Measurements from ENCODE around the gene CRYBG3.

CRYBG3 gene

GRCh38 chr3:97950360-97950759 is 128.5 kb downstream of the CRYBG3 start:
- H3K9me3 ChIP-seq (ENCODE audit: control insufficient read depth, low read length), result no peaks in the 10 kb centered on the region
- no peak overlapping the region for H3K14ac ChIP-seq (ENCODE audit: low read length in 2 of 2)
- H2BK120ac ChIP-seq (ENCODE audit: low read depth, low read length), result no peak overlapping the region
- H3K4me1 ChIP-seq (ENCODE audit: control insufficient read depth, insufficient read depth, low read depth, low read length), result no peaks in the 10 kb centered on the region
- H3K18ac ChIP-seq (ENCODE audit: low read depth in 1 of 2, low read length in 2 of 2), result no peak overlapping the region
- no peak overlapping the region for H2BK15ac ChIP-seq (ENCODE audit: low read depth, poor library complexity, severe bottlenecking)
- no peak overlapping the region for H3K9ac ChIP-seq (ENCODE audit: low read length)
- H2AK5ac ChIP-seq (ENCODE audit: low read length, severe bottlenecking), result no peak overlapping the region
- H3K36me3 ChIP-seq (ENCODE audit: control insufficient read depth in 1 of 2, insufficient read depth in 2 of 2, low read depth in 1 of 2, low read length in 2 of 2), result peaks cover 9 to 85% of the 10 kb centered on the region in 2 experiments
- no peak overlapping the region for H2AFZ ChIP-seq (ENCODE audit: low read depth, low read length)
- WGBS, result 91% methylated on average over 3 of the region's 3 CpGs
- no peak overlapping the region for H3K4ac ChIP-seq (ENCODE audit: low read depth in 1 of 2, low read length in 2 of 2)
- no peak overlapping the region for H3K27ac ChIP-seq (ENCODE audit: low read length, poor library complexity, severe bottlenecking)
- H3K79me1 ChIP-seq (replicated peaks; ENCODE audit: low read length, poor library complexity, severe bottlenecking), result no peaks in the 10 kb centered on the region
- no peak overlapping the region for H4K91ac ChIP-seq (ENCODE audit: low read length)
- no peak for DNase-seq
- H3K23ac ChIP-seq (ENCODE audit: low read length in 2 of 2), result no peak overlapping the region
- no peak overlapping the region for H2BK5ac ChIP-seq (ENCODE audit: low read depth, low read length, poor library complexity, severe bottlenecking)
- no peak overlapping the region for H3K4me3 ChIP-seq (ENCODE audit: insufficient read depth in 1 of 2, low read depth in 1 of 2, low read length in 2 of 2)
- H2BK12ac ChIP-seq (ENCODE audit: low read length in 2 of 2), result no peak overlapping the region
- no peak overlapping the region for H4K8ac ChIP-seq (ENCODE audit: low read length)
- no peaks in the 10 kb centered on the region for H3K27me3 ChIP-seq (ENCODE audit: control insufficient read depth in 1 of 2, insufficient read depth in 1 of 2, low read length in 2 of 2)
- H3K4me2 ChIP-seq (ENCODE audit: low read length, poor library complexity, severe bottlenecking), result no peak overlapping the region

- peak overlapping the region in 1 of 2 experiments; percentile 47 for H3K18ac ChIP-seq (ENCODE audit: low read depth in 1 of 2, low read length in 2 of 2)
- WGBS, result 78% methylated on average over 3 of the region's 3 CpGs
Observed at GRCh38 chr3:97952280-97952679, 130.5 kb downstream of the CRYBG3 start.

GRCh38 chr3:97952872-97953271 is 131.1 kb downstream of the CRYBG3 start:
- H3K27me3 ChIP-seq (ENCODE audit: control insufficient read depth in 1 of 2, insufficient read depth in 1 of 2, low read length in 2 of 2), result no peaks in the 10 kb centered on the region
- no peak overlapping the region for H3K4me3 ChIP-seq (ENCODE audit: insufficient read depth in 1 of 2, low read depth in 1 of 2, low read length in 2 of 2)
- peaks cover 9 to 81% of the 10 kb centered on the region in 2 experiments for H3K36me3 ChIP-seq (ENCODE audit: control insufficient read depth in 1 of 2, insufficient read depth in 2 of 2, low read depth in 1 of 2, low read length in 2 of 2)
- H3K18ac ChIP-seq (ENCODE audit: low read depth in 1 of 2, low read length in 2 of 2), result peak overlapping the region; percentile 37 to 47
- no peaks in the 10 kb centered on the region for H3K4me1 ChIP-seq (ENCODE audit: control insufficient read depth, insufficient read depth, low read depth, low read length)
- H3K23ac ChIP-seq (ENCODE audit: low read length in 2 of 2), result no peak overlapping the region
- no peak overlapping the region for H3K14ac ChIP-seq (ENCODE audit: low read length in 2 of 2)
- H3K9ac ChIP-seq (ENCODE audit: low read length), result peak overlapping the region; percentile 4
- H4K8ac ChIP-seq (ENCODE audit: low read length), result no peak overlapping the region
- no peaks in the 10 kb centered on the region for H3K9me3 ChIP-seq (ENCODE audit: control insufficient read depth, low read length)
- 82% methylated on average over 1 of the region's 1 CpG for WGBS
- no peak overlapping the region for H3K4ac ChIP-seq (ENCODE audit: low read depth in 1 of 2, low read length in 2 of 2)
- H2BK15ac ChIP-seq (ENCODE audit: low read depth, poor library complexity, severe bottlenecking), result no peak overlapping the region
- H2AFZ ChIP-seq (ENCODE audit: low read depth, low read length), result no peak overlapping the region
- H2BK5ac ChIP-seq (ENCODE audit: low read depth, low read length, poor library complexity, severe bottlenecking), result no peak overlapping the region
- H2AK5ac ChIP-seq (ENCODE audit: low read length, severe bottlenecking), result no peak overlapping the region
- no peak overlapping the region for H3K4me2 ChIP-seq (ENCODE audit: low read length, poor library complexity, severe bottlenecking)
- no peak overlapping the region for H4K91ac ChIP-seq (ENCODE audit: low read length)
- no peak for DNase-seq
- peaks cover 2% of the 10 kb centered on the region for H3K79me1 ChIP-seq (replicated peaks; ENCODE audit: low read length, poor library complexity, severe bottlenecking)
- no peak overlapping the region for H2BK120ac ChIP-seq (ENCODE audit: low read depth, low read length)
- peak overlapping the region; percentile 28 to 70 for H2BK12ac ChIP-seq (ENCODE audit: low read length in 2 of 2)
- no peak overlapping the region for H3K27ac ChIP-seq (ENCODE audit: low read length, poor library complexity, severe bottlenecking)

More at GRCh38 chr3:97952280-97952679, 130.5 kb downstream of the CRYBG3 start:
- Histone ChIP-seq H2BK5ac (ENCODE audit: low read depth, low read length, poor library complexity, severe bottlenecking) (no peak overlapping the region), H3K4me3 (ENCODE audit: insufficient read depth in 1 of 2, low read depth in 1 of 2, low read length in 2 of 2) (no peak overlapping the region), H2BK15ac (ENCODE audit: low read depth, poor library complexity, severe bottlenecking) (no peak overlapping the region), H3K14ac (ENCODE audit: low read length in 2 of 2) (no peak overlapping the region), H3K4me1 (ENCODE audit: control insufficient read depth, insufficient read depth, low read depth, low read length) (no peaks in the 10 kb centered on the region), H3K27me3 (ENCODE audit: control insufficient read depth in 1 of 2, insufficient read depth in 1 of 2, low read length in 2 of 2) (no peaks in the 10 kb centered on the region), H3K4ac (ENCODE audit: low read depth in 1 of 2, low read length in 2 of 2) (peak overlapping the region in 1 of 2 experiments; percentile 57), H3K36me3 (ENCODE audit: control insufficient read depth in 1 of 2, insufficient read depth in 2 of 2, low read depth in 1 of 2, low read length in 2 of 2) (peaks cover 9 to 82% of the 10 kb centered on the region in 2 experiments), H3K4me2 (ENCODE audit: low read length, poor library complexity, severe bottlenecking) (no peak overlapping the region), H3K27ac (ENCODE audit: low read length, poor library complexity, severe bottlenecking) (no peak overlapping the region), H2AK5ac (ENCODE audit: low read length, severe bottlenecking) (no peak overlapping the region), H2AFZ (ENCODE audit: low read depth, low read length) (no peak overlapping the region), H3K23ac (ENCODE audit: low read length in 2 of 2) (no peak overlapping the region), H4K8ac (ENCODE audit: low read length) (no peak overlapping the region), H3K79me1 (replicated peaks; ENCODE audit: low read length, poor library complexity, severe bottlenecking) (no peaks in the 10 kb centered on the region), H4K91ac (ENCODE audit: low read length) (no peak overlapping the region), H2BK12ac (ENCODE audit: low read length in 2 of 2) (peak overlapping the region in 1 of 2 experiments; percentile 28), H2BK120ac (ENCODE audit: low read depth, low read length) (no peak overlapping the region), H3K9ac (ENCODE audit: low read length) (peak overlapping the region; percentile 4), H3K9me3 (ENCODE audit: control insufficient read depth, low read length) (no peaks in the 10 kb centered on the region)
- DNase-seq, result peak; percentile 92

GRCh38 chr3:97954228-97954827 is 132.5 kb downstream of the CRYBG3 start:
- H3K27me3 ChIP-seq (ENCODE audit: control insufficient read depth in 1 of 2, insufficient read depth in 1 of 2, low read length in 2 of 2), result no peaks in the 10 kb centered on the region
- H3K4me3 ChIP-seq (ENCODE audit: insufficient read depth in 1 of 2, low read depth in 1 of 2, low read length in 2 of 2), result no peak overlapping the region
- peak overlapping the region in 1 of 2 experiments; percentile 28 for H3K18ac ChIP-seq (ENCODE audit: low read depth in 1 of 2, low read length in 2 of 2)
- H3K27ac ChIP-seq (ENCODE audit: low read length, poor library complexity, severe bottlenecking), result no peak overlapping the region
- H4K8ac ChIP-seq (ENCODE audit: low read length), result no peak overlapping the region
- peaks cover 5% of the 10 kb centered on the region for H3K4me1 ChIP-seq (ENCODE audit: control insufficient read depth, insufficient read depth, low read depth, low read length)
- no peak overlapping the region for H3K4ac ChIP-seq (ENCODE audit: low read depth in 1 of 2, low read length in 2 of 2)
- H2BK120ac ChIP-seq (ENCODE audit: low read depth, low read length), result no peak overlapping the region
- H2BK15ac ChIP-seq (ENCODE audit: low read depth, poor library complexity, severe bottlenecking), result peak overlapping the region; percentile 17
- no peak overlapping the region for H2AK5ac ChIP-seq (ENCODE audit: low read length, severe bottlenecking)
- no peak overlapping the region for H3K4me2 ChIP-seq (ENCODE audit: low read length, poor library complexity, severe bottlenecking)
- peak overlapping the region in 1 of 2 experiments; percentile 28 for H3K14ac ChIP-seq (ENCODE audit: low read length in 2 of 2)
- DNase-seq, result no peak
- no peak overlapping the region for H3K9ac ChIP-seq (ENCODE audit: low read length)
- H4K91ac ChIP-seq (ENCODE audit: low read length), result no peak overlapping the region
- WGBS, result 88% methylated on average over 6 of the region's 9 CpGs
- H3K79me1 ChIP-seq (replicated peaks; ENCODE audit: low read length, poor library complexity, severe bottlenecking), result peaks cover 2% of the 10 kb centered on the region
- H3K36me3 ChIP-seq (ENCODE audit: control insufficient read depth in 1 of 2, insufficient read depth in 2 of 2, low read depth in 1 of 2, low read length in 2 of 2), result peaks cover 9 to 77% of the 10 kb centered on the region in 2 experiments
- H2BK12ac ChIP-seq (ENCODE audit: low read length in 2 of 2), result no peak overlapping the region
- no peak overlapping the region for H2BK5ac ChIP-seq (ENCODE audit: low read depth, low read length, poor library complexity, severe bottlenecking)
- no peak overlapping the region for H2AFZ ChIP-seq (ENCODE audit: low read depth, low read length)
- no peak overlapping the region for H3K23ac ChIP-seq (ENCODE audit: low read length in 2 of 2)
- H3K9me3 ChIP-seq (ENCODE audit: control insufficient read depth, low read length), result no peaks in the 10 kb centered on the region
